CD8-positive, alpha-beta memory T cell (primary cell): ENCODE measurements around the gene PHOX2B. TPM values are rescaled to one million over a fixed set of nuclear protein-coding genes. Genes with fewer than 3 reads are reported as not detected.

Experiments
- CTCF ChIA-PET: fragments of 350-600 bp; sonication (Branson Sonifier 250); formaldehyde crosslinking; loops from one replicate; lab custom pipeline; 2021; ENCODE audit warnings: antibody characterized with exemption; lab: Charles Lee
- POLR2A ChIA-PET: fragments of 350-600 bp; sonication (Branson Sonifier 250); formaldehyde crosslinking; loops from one replicate; lab custom pipeline; 2021; ENCODE audit warnings: antibody characterized with exemption; lab: Charles Lee
- DNase-seq, 5 donors: peaks; one replicate each; pipeline versions ENCODE4 v3.0.0 to v3.0.0-alpha.2; 2020 to 2022; ENCODE audit warnings: mixed read lengths in 1 of 5
- H3K27ac ChIP-seq: one replicate; pipeline ENCODE4 v1.7.0; 2013; ENCODE audit warnings: low read depth, mild to moderate bottlenecking, low read length, moderate library complexity
- H3K27me3 ChIP-seq: 2 replicates; pipeline ENCODE4 v1.7.0; 2013; ENCODE audit warnings: low read length, mild to moderate bottlenecking; ENCODE audit not compliant: insufficient read depth, poor library complexity, severe bottlenecking
- H3K36me3 ChIP-seq: 2 replicates; pipeline ENCODE4 v1.7.0; 2013; ENCODE audit warnings: mild to moderate bottlenecking, low read length, moderate library complexity; ENCODE audit not compliant: insufficient read depth
- H3K4me1 ChIP-seq: 2 replicates; pipeline ENCODE4 v1.7.0; 2013; ENCODE audit warnings: mild to moderate bottlenecking, low read length, moderate library complexity; ENCODE audit not compliant: insufficient read depth
- H3K4me3 ChIP-seq: 2 replicates; pipeline ENCODE4 v1.7.0; 2013; ENCODE audit warnings: mild to moderate bottlenecking, low read length
- H3K9me3 ChIP-seq: 2 replicates; pipeline ENCODE4 v1.7.0; 2013; ENCODE audit warnings: mild to moderate bottlenecking, low read length
- H3K27ac Mint-ChIP-seq, 8 donors: one replicate each; pipeline ENCODE4 v1.8.0; 2020 to 2021; ENCODE audit warnings: mixed read lengths in 8 of 8, mild to moderate bottlenecking in 6 of 8, inconsistent platforms in 3 of 8, moderate library complexity in 3 of 8
- H3K27me3 Mint-ChIP-seq, 2 donors: one replicate each; pipeline ENCODE4 v1.8.0; 2020 to 2021; ENCODE audit warnings: mixed read lengths in 2 of 2, mild to moderate bottlenecking in 1 of 2, moderate library complexity in 1 of 2
- H3K36me3 Mint-ChIP-seq, 3 donors: one replicate each; pipeline ENCODE4 v1.8.0; 2020 to 2021; ENCODE audit warnings: mixed read lengths in 3 of 3, inconsistent platforms in 1 of 3, mild to moderate bottlenecking in 1 of 3
- H3K4me1 Mint-ChIP-seq, 3 donors: one replicate each; pipeline ENCODE4 v1.8.0; 2020 to 2021; ENCODE audit warnings: mixed read lengths in 3 of 3, inconsistent platforms in 1 of 3, mild to moderate bottlenecking in 1 of 3
- H3K4me3 Mint-ChIP-seq, 7 donors: one replicate each; pipeline ENCODE4 v1.8.0; 2020 to 2021; ENCODE audit warnings: mixed read lengths in 7 of 7, mild to moderate bottlenecking in 6 of 7, moderate library complexity in 4 of 7, inconsistent platforms in 2 of 7
- H3K9me3 Mint-ChIP-seq, 5 donors: one replicate each; pipeline ENCODE4 v1.8.0; 2020 to 2022; ENCODE audit warnings: mixed read lengths in 5 of 5, mild to moderate bottlenecking in 3 of 5, moderate library complexity in 2 of 5, inconsistent platforms in 1 of 5
- polyA plus RNA-seq: library from polyadenylated mRNA; unstranded; fragments of 300-500 nt; fragmentation: Illumina TruSeq; gene quantifications from one replicate; pipeline ENCODE4 v1.2.3, GENCODE V29; 2021
- total RNA-seq, 2 experiments: library from RNA; stranded (reverse); gene quantifications; one replicate each; pipeline ENCODE4 v1.2.3, GENCODE V29; 2021

Gene PHOX2B
- total and polyA plus RNA-seq, 3 experiments from 2014 or later = not detected

- no peak for DNase-seq
- peaks cover 56 to 85% of the 10 kb centered on the region in 2 donors for H3K27me3 Mint-ChIP-seq
- Histone ChIP-seq H3K4me3 (no peak overlapping the region), H3K27me3 (peaks cover 23% of the 10 kb centered on the region), H3K36me3 (no peaks in the 10 kb centered on the region), H3K4me1 (no peaks in the 10 kb centered on the region), H3K27ac (no peak overlapping the region), H3K9me3 (no peaks in the 10 kb centered on the region)
- peaks cover 0 to 9% (median 4%) of the 10 kb centered on the region in 5 donors for H3K9me3 Mint-ChIP-seq
- no peaks in the 10 kb centered on the region for H3K36me3 Mint-ChIP-seq
- H3K4me3 Mint-ChIP-seq = no peak overlapping the region
- ChIA-PET CTCF (no interaction called here), POLR2A (no interaction called here)
- H3K27ac Mint-ChIP-seq = no peak overlapping the region
- H3K4me1 Mint-ChIP-seq = no peaks in the 10 kb centered on the region
These were observed 3.0 kb upstream of the PHOX2B start for GRCh38 chr4:41751449-41752061.

- no peaks in the 10 kb centered on the region for H3K36me3 Mint-ChIP-seq
- Histone ChIP-seq H3K4me3 (no peak overlapping the region), H3K27ac (no peak overlapping the region), H3K9me3 (no peaks in the 10 kb centered on the region), H3K36me3 (no peaks in the 10 kb centered on the region), H3K27me3 (peaks cover 23% of the 10 kb centered on the region), H3K4me1 (no peaks in the 10 kb centered on the region)
- H3K27ac Mint-ChIP-seq = no peak overlapping the region
- ChIA-PET CTCF (no interaction called here), POLR2A (no interaction called here)
- no peaks in the 10 kb centered on the region for H3K4me1 Mint-ChIP-seq
- DNase-seq = no peak
- H3K27me3 Mint-ChIP-seq = peaks cover 60 to 86% of the 10 kb centered on the region in 2 donors
- H3K4me3 Mint-ChIP-seq = no peak overlapping the region
- H3K9me3 Mint-ChIP-seq = peaks cover 0 to 9% (median 5%) of the 10 kb centered on the region in 5 donors
These were observed 2.3 kb upstream of the PHOX2B start for GRCh38 chr4:41750626-41751448.

GRCh38 chr4:41750121-41750625 is 1.6 kb upstream of the PHOX2B start:
- ChIA-PET POLR2A (no interaction called here), CTCF (no interaction called here)
- Histone ChIP-seq H3K27ac (no peak overlapping the region), H3K9me3 (no peaks in the 10 kb centered on the region), H3K27me3 (peaks cover 23% of the 10 kb centered on the region), H3K4me1 (no peaks in the 10 kb centered on the region), H3K4me3 (no peak overlapping the region), H3K36me3 (no peaks in the 10 kb centered on the region)
- H3K4me3 Mint-ChIP-seq = no peak overlapping the region
- H3K27me3 Mint-ChIP-seq = peaks cover 59 to 82% of the 10 kb centered on the region in 2 donors
- no peak for DNase-seq
- H3K9me3 Mint-ChIP-seq = peaks cover 0 to 9% (median 4%) of the 10 kb centered on the region in 5 donors
- no peaks in the 10 kb centered on the region for H3K4me1 Mint-ChIP-seq
- H3K27ac Mint-ChIP-seq = no peak overlapping the region
- H3K36me3 Mint-ChIP-seq = no peaks in the 10 kb centered on the region

- H3K27me3 ChIP-seq = peaks cover 23% of the 10 kb centered on the region
- H3K27ac Mint-ChIP-seq = no peak overlapping the region
- CTCF ChIA-PET = no interaction called here
These were observed 1.1 kb upstream of the PHOX2B start for GRCh38 chr4:41749631-41750039.

GRCh38 chr4:41748074-41748570 is 403 bp downstream of the PHOX2B start:
- ChIA-PET POLR2A (no interaction called here), CTCF (no interaction called here)
- Mint-ChIP-seq H3K27me3 (peaks cover 64 to 82% of the 10 kb centered on the region in 2 donors), H3K27ac (no peak overlapping the region), H3K4me3 (no peak overlapping the region), H3K36me3 (peaks cover 0 to 6% (median 0%) of the 10 kb centered on the region in 3 donors), H3K9me3 (peaks cover 0 to 15% (median 5%) of the 10 kb centered on the region in 5 donors), H3K4me1 (peaks cover 0 to 7% (median 4%) of the 10 kb centered on the region in 3 donors)
- Histone ChIP-seq H3K4me1 (no peaks in the 10 kb centered on the region), H3K27me3 (peaks cover 23% of the 10 kb centered on the region), H3K9me3 (no peaks in the 10 kb centered on the region), H3K27ac (no peak overlapping the region), H3K4me3 (no peak overlapping the region), H3K36me3 (no peaks in the 10 kb centered on the region)
- no peak for DNase-seq

More at GRCh38 chr4:41749631-41750039, 1.1 kb upstream of the PHOX2B start:
- no peak overlapping the region for H3K4me3 ChIP-seq
- POLR2A ChIA-PET = no interaction called here
- H3K4me1 ChIP-seq = no peaks in the 10 kb centered on the region
- H3K27me3 Mint-ChIP-seq = peaks cover 58 to 83% of the 10 kb centered on the region in 2 donors
- peaks cover 0 to 9% (median 2%) of the 10 kb centered on the region in 5 donors for H3K9me3 Mint-ChIP-seq
- H3K36me3 Mint-ChIP-seq = no peaks in the 10 kb centered on the region
- H3K9me3 ChIP-seq = no peaks in the 10 kb centered on the region
- H3K36me3 ChIP-seq = no peaks in the 10 kb centered on the region
- H3K4me3 Mint-ChIP-seq = no peak overlapping the region
- peaks cover 0 to 2% (median under 1%) of the 10 kb centered on the region in 3 donors for H3K4me1 Mint-ChIP-seq
- DNase-seq = no peak
- no peak overlapping the region for H3K27ac ChIP-seq

GRCh38 chr4:41747230-41748055 is 1.1 kb downstream of the PHOX2B start:
- Histone ChIP-seq H3K36me3 (no peaks in the 10 kb centered on the region), H3K9me3 (no peaks in the 10 kb centered on the region), H3K27me3 (peaks cover 24% of the 10 kb centered on the region), H3K4me3 (no peak overlapping the region), H3K27ac (no peak overlapping the region), H3K4me1 (no peaks in the 10 kb centered on the region)
- POLR2A ChIA-PET = no interaction called here
- CTCF ChIA-PET = no interaction called here
- Mint-ChIP-seq H3K9me3 (peaks cover 0 to 15% (median 5%) of the 10 kb centered on the region in 5 donors), H3K27ac (no peak overlapping the region), H3K36me3 (peaks cover 0 to 6% (median 0%) of the 10 kb centered on the region in 3 donors), H3K27me3 (peaks cover 62 to 81% of the 10 kb centered on the region in 2 donors), H3K4me1 (peaks cover 0 to 7% (median 4%) of the 10 kb centered on the region in 3 donors), H3K4me3 (no peak overlapping the region)
- no peak for DNase-seq

- H3K27me3 Mint-ChIP-seq = peaks cover 54 to 73% of the 10 kb centered on the region in 2 donors
- Histone ChIP-seq H3K4me1 (no peaks in the 10 kb centered on the region), H3K9me3 (no peaks in the 10 kb centered on the region), H3K36me3 (no peaks in the 10 kb centered on the region), H3K27ac (no peak overlapping the region), H3K27me3 (peaks cover 19% of the 10 kb centered on the region), H3K4me3 (no peak overlapping the region)
- H3K36me3 Mint-ChIP-seq = peaks cover 0 to 6% (median 0%) of the 10 kb centered on the region in 3 donors
- no peak for DNase-seq
- H3K4me3 Mint-ChIP-seq = peak overlapping the region in 1 of 7 donors; percentile 23
- POLR2A ChIA-PET = no interaction called here
- peaks cover 0 to 14% (median 8%) of the 10 kb centered on the region in 5 donors for H3K9me3 Mint-ChIP-seq
- H3K27ac Mint-ChIP-seq = no peak overlapping the region
- H3K4me1 Mint-ChIP-seq = peaks cover 0 to 7% (median 4%) of the 10 kb centered on the region in 3 donors
- CTCF ChIA-PET = no interaction called here
These were observed 1.9 kb downstream of the PHOX2B start for GRCh38 chr4:41746440-41747229.
